ENCODE measurements around the gene GGPS1.

DNA sequence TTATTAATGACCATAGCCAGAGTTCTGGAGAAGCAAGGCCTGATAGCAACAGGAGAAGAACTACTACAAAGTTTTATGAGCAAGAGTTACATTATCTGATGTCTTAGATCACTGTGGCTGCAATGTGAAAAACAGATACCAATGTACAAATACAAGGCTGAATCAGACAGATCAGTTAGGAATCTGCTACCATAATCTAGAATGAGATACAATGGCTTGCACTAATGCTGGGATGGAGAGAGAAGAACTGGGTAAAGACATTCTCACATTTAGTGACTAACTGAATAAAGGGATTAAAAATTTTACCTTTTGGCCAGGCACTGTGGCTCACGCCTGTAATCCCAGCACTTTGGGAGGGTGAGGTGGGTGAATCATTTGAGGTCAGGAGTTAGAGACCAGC, 41.7 kb upstream of the GGPS1 start:
- TF ChIP-seq, protein P1, sequence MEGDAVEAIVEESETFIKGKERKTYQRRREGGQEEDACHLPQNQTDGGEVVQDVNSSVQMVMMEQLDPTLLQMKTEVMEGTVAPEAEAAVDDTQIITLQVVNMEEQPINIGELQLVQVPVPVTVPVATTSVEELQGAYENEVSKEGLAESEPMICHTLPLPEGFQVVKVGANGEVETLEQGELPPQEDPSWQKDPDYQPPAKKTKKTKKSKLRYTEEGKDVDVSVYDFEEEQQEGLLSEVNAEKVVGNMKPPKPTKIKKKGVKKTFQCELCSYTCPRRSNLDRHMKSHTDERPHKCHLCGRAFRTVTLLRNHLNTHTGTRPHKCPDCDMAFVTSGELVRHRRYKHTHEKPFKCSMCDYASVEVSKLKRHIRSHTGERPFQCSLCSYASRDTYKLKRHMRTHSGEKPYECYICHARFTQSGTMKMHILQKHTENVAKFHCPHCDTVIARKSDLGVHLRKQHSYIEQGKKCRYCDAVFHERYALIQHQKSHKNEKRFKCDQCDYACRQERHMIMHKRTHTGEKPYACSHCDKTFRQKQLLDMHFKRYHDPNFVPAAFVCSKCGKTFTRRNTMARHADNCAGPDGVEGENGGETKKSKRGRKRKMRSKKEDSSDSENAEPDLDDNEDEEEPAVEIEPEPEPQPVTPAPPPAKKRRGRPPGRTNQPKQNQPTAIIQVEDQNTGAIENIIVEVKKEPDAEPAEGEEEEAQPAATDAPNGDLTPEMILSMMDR (IDR thresholded peaks at IDR 0.05): no peak
- TF ChIP-seq SMAD4 (CRISPR knock-in tag; IDR thresholded peaks at IDR 0.05) (no peak), TEAD4 (CRISPR knock-in tag; IDR thresholded peaks at IDR 0.05) (no peak), ETV6 (CRISPR knock-in tag; IDR thresholded peaks at IDR 0.05) (no peak), TP53 (CRISPR knock-in tag; IDR thresholded peaks at IDR 0.05) (no peak), NFYB (CRISPR knock-in tag; conservative IDR thresholded peaks at IDR 0.05; ENCODE audit: low read depth) (no peak), JUN (CRISPR knock-in tag; IDR thresholded peaks at IDR 0.05) (no peak), NR3C1 (CRISPR knock-in tag; conservative IDR thresholded peaks at IDR 0.05; ENCODE audit: low read depth) (no peak)
- TF ChIP-seq, protein P2, sequence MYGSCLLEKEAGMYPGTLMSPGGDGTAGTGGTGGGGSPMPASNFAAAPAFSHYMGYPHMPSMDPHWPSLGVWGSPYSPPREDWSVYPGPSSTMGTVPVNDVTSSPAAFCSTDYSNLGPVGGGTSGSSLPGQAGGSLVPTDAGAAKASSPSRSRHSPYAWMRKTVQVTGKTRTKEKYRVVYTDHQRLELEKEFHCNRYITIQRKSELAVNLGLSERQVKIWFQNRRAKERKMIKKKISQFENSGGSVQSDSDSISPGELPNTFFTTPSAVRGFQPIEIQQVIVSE (CRISPR knock-in tag; IDR thresholded peaks at IDR 0.05; ENCODE audit: borderline replicate concordance): no peak
- TF ChIP-seq, protein P3, sequence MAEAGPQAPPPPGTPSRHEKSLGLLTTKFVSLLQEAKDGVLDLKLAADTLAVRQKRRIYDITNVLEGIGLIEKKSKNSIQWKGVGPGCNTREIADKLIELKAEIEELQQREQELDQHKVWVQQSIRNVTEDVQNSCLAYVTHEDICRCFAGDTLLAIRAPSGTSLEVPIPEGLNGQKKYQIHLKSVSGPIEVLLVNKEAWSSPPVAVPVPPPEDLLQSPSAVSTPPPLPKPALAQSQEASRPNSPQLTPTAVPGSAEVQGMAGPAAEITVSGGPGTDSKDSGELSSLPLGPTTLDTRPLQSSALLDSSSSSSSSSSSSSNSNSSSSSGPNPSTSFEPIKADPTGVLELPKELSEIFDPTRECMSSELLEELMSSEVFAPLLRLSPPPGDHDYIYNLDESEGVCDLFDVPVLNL (CRISPR knock-in tag; IDR thresholded peaks at IDR 0.05; ENCODE audit: borderline replicate concordance, low read depth): no peak
